Measurements from ENCODE around the gene DHFR2. TPM values are rescaled to one million over a fixed set of nuclear protein-coding genes. Genes with fewer than 3 reads are reported as not detected.

DHFR2 gene
- total and polyA plus RNA-seq, 2 of the 4 experiments (the other 2 are of a cell fraction): 1.1 to 2.3 TPM

GRCh38 chr3:94071713-94072284 is 9.1 kb upstream of the DHFR2 start:
- Histone ChIP-seq H2AFZ (replicated peaks; ENCODE audit: low read length, poor library complexity) (no peak overlapping the region), H3K23ac (ENCODE audit: low read depth, low read length) (no peak overlapping the region), H2BK20ac (ENCODE audit: low read depth, low read length) (no peak overlapping the region), H3K27me3 (ENCODE audit: control insufficient read depth, insufficient read depth, low read length) (no peaks in the 10 kb centered on the region), H3K18ac (ENCODE audit: low read depth, low read length) (no peak overlapping the region), H3K56ac (ENCODE audit: extremely low read depth, insufficient read depth, low read length) (no peak overlapping the region), H3K4me3 (ENCODE audit: insufficient read depth, low read depth, low read length) (no peak overlapping the region), H3K4me1 (ENCODE audit: control insufficient read depth, insufficient read depth, low read length) (no peaks in the 10 kb centered on the region; the same call in 1 of the 2 replicates), H3K9me3 (ENCODE audit: control insufficient read depth, insufficient read depth, low read length) (no peaks in the 10 kb centered on the region), H4K91ac (ENCODE audit: insufficient read depth, low read depth, low read length) (no peak overlapping the region), H3K4me2 (ENCODE audit: low read depth, low read length) (no peak overlapping the region), H2AK9ac (replicated peaks; ENCODE audit: low read depth, low read length, poor library complexity) (no peak overlapping the region), H4K5ac (ENCODE audit: low read depth, low read length) (no peak overlapping the region), H3K79me1 (ENCODE audit: low read depth in 1 of 2, low read length in 2 of 2) (peaks cover 11 to 19% of the 10 kb centered on the region in 2 experiments; a peak in 3 of 4 replicates), H3K14ac (replicated peaks; ENCODE audit: low read depth, low read length) (no peak overlapping the region), H2AK5ac (ENCODE audit: low read depth, low read length) (no peak overlapping the region), H3K9ac (ENCODE audit: low read depth, low read length) (no peak overlapping the region), H2BK15ac (ENCODE audit: low read depth, low read length) (no peak overlapping the region), H4K20me1 (ENCODE audit: insufficient read depth, low read length) (no peaks in the 10 kb centered on the region), H2BK120ac (ENCODE audit: low read depth, low read length) (no peak overlapping the region), H3K9me1 (ENCODE audit: insufficient read depth, low read length) (no peaks in the 10 kb centered on the region), H3K4ac (ENCODE audit: low read depth, low read length) (no peak overlapping the region), H4K8ac (ENCODE audit: low read depth in 2 of 2, low read length in 2 of 2) (no peak overlapping the region), H3K27ac (ENCODE audit: insufficient read depth, low read length) (no peak overlapping the region), H2BK5ac (ENCODE audit: low read depth, low read length, poor library complexity, severe bottlenecking) (no peak overlapping the region), H3K36me3 (ENCODE audit: control insufficient read depth, insufficient read depth, low read length) (peaks cover 8% of the 10 kb centered on the region)
- BruUV-seq (replicated peaks): no TSS peak
- TF ChIP-seq NFE2L2 (IDR thresholded peaks at IDR 0.05; ENCODE audit: low read depth, low read length): no peak
- no peak for TF ChIP-seq SMC3 (IDR thresholded peaks at IDR 0.05; ENCODE audit: low read depth, low read length)
- TF ChIP-seq MXI1 (IDR thresholded peaks at IDR 0.05; ENCODE audit: borderline replicate concordance, low read depth, low read length): no peak
- TF ChIP-seq MAZ (IDR thresholded peaks at IDR 0.05; ENCODE audit: borderline replicate concordance, low read depth, low read length): no peak
- TF ChIP-seq CEBPB (IDR thresholded peaks at IDR 0.05; ENCODE audit: low read depth, low read length): no peak
- no peak for TF ChIP-seq RCOR1 (IDR thresholded peaks at IDR 0.05; ENCODE audit: insufficient replicate concordance, low read length)
- TF ChIP-seq MAFK (IDR thresholded peaks at IDR 0.05; ENCODE audit: low read depth, low read length): no peak
- no peak for TF ChIP-seq FOS (IDR thresholded peaks at IDR 0.05; ENCODE audit: low read depth, low read length)
- no peak for TF ChIP-seq USF2 (IDR thresholded peaks at IDR 0.05; ENCODE audit: low read depth, low read length)
- TF ChIP-seq CHD1 (IDR thresholded peaks at IDR 0.05; ENCODE audit: low read depth, low read length): no peak
- TF ChIP-seq BHLHE40 (IDR thresholded peaks at IDR 0.05; ENCODE audit: low read depth, low read length): no peak
- TF ChIP-seq POLR2A (IDR thresholded peaks at IDR 0.05; ENCODE audit: low read depth, low read length): no peak
- TF ChIP-seq RAD21 (IDR thresholded peaks at IDR 0.05; ENCODE audit: low read length): no peak
- no peak for TF ChIP-seq CTCF (conservative IDR thresholded peaks at IDR 0.05; ENCODE audit: low read depth, low read length)
- no peak for TF ChIP-seq ELK1 (IDR thresholded peaks at IDR 0.05; ENCODE audit: borderline replicate concordance, low read depth, low read length)
- TF ChIP-seq RFX5 (IDR thresholded peaks at IDR 0.05; ENCODE audit: low read depth, low read length): no peak
- intact Hi-C loops (cut with micrococcal nuclease): no loop called here
- WGBS, 2 experiments (ENCODE audit: extremely low coverage in 2 of 2, insufficient read length in 1 of 2): 71% methylated on average over 1 of the region's 4 CpGs; no CpG with 5 or more reads in 1 of the 2 experiments
- POLR2A ChIA-PET (ENCODE audit: unreplicated experiment): no interaction called here
- DNase-seq: no peak
- CTCF ChIA-PET: no interaction called here
- no peak for ATAC-seq (ENCODE audit: low read depth)
- in situ Hi-C loops (cut with MboI; ENCODE audit: low sequenced_read_pairs): no loop called here
- dilution Hi-C loops (cut with HindIII; ENCODE audit: low sequenced_read_pairs, unreplicated experiment): no loop called here

All from IMR-90 (cell line).